Glomerular visceral epithelial cell (primary cell): ENCODE results near the gene YBX3.
A peak's percentile ranks its signal among the peaks of the same experiment; 100 is the strongest.

ENCODE experiments used
- DNase-seq: peaks from one replicate; pipeline ENCODE4 v3.0.0-alpha.2; 2016; ENCODE audit errors: extremely low spot score

Gene YBX3

GRCh38 chr12:10721651-10722501 lies 1.2 kb downstream of the YBX3 start:
- peak; percentile 93 for DNase-seq

GRCh38 chr12:10720974-10721650 lies 2.0 kb downstream of the YBX3 start:
- DNase-seq = no peak

GRCh38 chr12:10719482-10719881 lies 3.6 kb downstream of the YBX3 start:
- DNase-seq = no peak

- peak; percentile 34 for DNase-seq
Observed at GRCh38 chr12:10718279-10718821, 4.8 kb downstream of the YBX3 start.

GRCh38 chr12:10717410-10717809 lies 5.7 kb downstream of the YBX3 start:
- peak; percentile 26 for DNase-seq

- DNase-seq = peak; percentile 78
Observed at GRCh38 chr12:10716704-10717315, 6.3 kb downstream of the YBX3 start.

GRCh38 chr12:10716277-10716676 lies 6.8 kb downstream of the YBX3 start:
- no peak for DNase-seq

- DNase-seq = no peak
Observed at GRCh38 chr12:10715491-10715890, 7.6 kb downstream of the YBX3 start.

- DNase-seq = no peak
Observed at GRCh38 chr12:10709808-10710207, 13.3 kb downstream of the YBX3 start.

GRCh38 chr12:10708862-10709261 lies 14.3 kb downstream of the YBX3 start:
- DNase-seq = no peak

GRCh38 chr12:10705655-10706054 lies 17.5 kb downstream of the YBX3 start:
- DNase-seq = no peak

- no peak for DNase-seq
Observed at GRCh38 chr12:10701843-10702242, 21.3 kb downstream of the YBX3 start.

GRCh38 chr12:10701131-10701681 lies 21.9 kb downstream of the YBX3 start:
- DNase-seq = no peak

- DNase-seq = no peak
Observed at GRCh38 chr12:10700581-10700980, 22.5 kb downstream of the YBX3 start.

GRCh38 chr12:10697862-10698261 lies 25.3 kb downstream of the YBX3 start:
- DNase-seq = no peak

- no peak for DNase-seq
Observed at GRCh38 chr12:10697156-10697555, 26.0 kb downstream of the YBX3 start.

- DNase-seq = no peak
Observed at GRCh38 chr12:10690906-10691305, 32.2 kb downstream of the YBX3 start.

- DNase-seq = no peak
Observed at GRCh38 chr12:10689146-10689545, 34.0 kb downstream of the YBX3 start.

- no peak for DNase-seq
Observed at GRCh38 chr12:10688042-10688441, 35.1 kb downstream of the YBX3 start.

GRCh38 chr12:10673659-10674384 lies 49.3 kb downstream of the YBX3 start, which contains the start of gene STYK1:
Gene STYK1 (minus strand): TSS chr12:10674052. CDS start chr12:10634618, 39,434 bp downstream.
- peak; percentile 73 for DNase-seq

- no peak for DNase-seq
Observed at GRCh38 chr12:10672231-10672868, 50.8 kb downstream of the YBX3 start.
